Stomach (tissue), 9 donors: ENCODE results near the gene RPS6KB2. TPM values are rescaled to one million over a fixed set of nuclear protein-coding genes. Genes with fewer than 3 reads are reported as not detected.

Experiments
- DNase-seq, 2 donors: peaks; one replicate each; pipeline versions ENCODE4 v3.0.0 to v3.0.0-alpha.2; 2013 to 2019
- H3K27ac ChIP-seq, 5 donors: fragments of 200-600 bp in 4 of 5; sonication (generic) in 4 of 5; one replicate each; pipeline ENCODE4 v1.5.1; 2013 to 2019; ENCODE audit warnings: mild to moderate bottlenecking in 1 of 5, moderate library complexity in 1 of 5
- H3K27me3 ChIP-seq, 3 donors: fragments of 200-600 bp; sonication (generic); one replicate each; pipeline ENCODE4 v1.5.1; 2017 to 2019; ENCODE audit warnings: mixed run types in 1 of 3
- H3K36me3 ChIP-seq, 4 donors: fragments of 200-600 bp; sonication (generic); 1 replicate in 3 of 4; 2 replicates in 1 of 4; pipeline ENCODE4 v1.5.1; 2016 to 2019
- H3K4me1 ChIP-seq, 4 donors: fragments of 200-600 bp; sonication (generic); one replicate each; pipeline ENCODE4 v1.5.1; 2016 to 2019
- H3K4me3 ChIP-seq, 4 donors: fragments of 200-600 bp; sonication (generic) in 3 of 4; one replicate each; pipeline ENCODE4 v1.5.1; 2016 to 2019; ENCODE audit warnings: mild to moderate bottlenecking in 1 of 4
- H3K9me3 ChIP-seq, 4 donors: fragments of 200-600 bp; sonication (generic); one replicate each; pipeline ENCODE4 v1.5.1; 2016 to 2019
- CTCF ChIP-seq, 7 experiments: fragments of 450-650 bp in 4 of 7; fragments of 200-600 bp in 3 of 7; sonication (generic) in 3 of 7; IDR thresholded peaks; one replicate each; pipeline ENCODE4 v1.5.1; 2016 to 2019; ENCODE audit warnings: antibody characterized with exemption in 7 of 7, control low read depth in 2 of 7, mild to moderate bottlenecking in 1 of 7
- EP300 ChIP-seq: sonication (generic); formaldehyde crosslinking; IDR thresholded peaks from one replicate; pipeline ENCODE4 v1.6.1; 2017; ENCODE audit warnings: antibody characterized with exemption
- POLR2A ChIP-seq, 4 donors: fragments of 450-650 bp; IDR thresholded peaks; one replicate each; pipeline ENCODE4 v1.6.1; 2016; ENCODE audit warnings: antibody characterized with exemption in 4 of 4, control low read depth in 2 of 4, mild to moderate bottlenecking in 1 of 4, moderate library complexity in 1 of 4
- POLR2AphosphoS5 ChIP-seq, 3 donors: sonication (generic); formaldehyde crosslinking; IDR thresholded peaks; one replicate each; pipeline ENCODE4 v1.6.1; 2016; ENCODE audit warnings: antibody characterized with exemption in 3 of 3
- WGBS, 5 donors: extraction: QIAGEN DNeasy Blood & Tissue Kit in 3 of 5; methylation state at CpG; one replicate each; pipeline versions ENCODE4 v1.1.5 to v1.1.7; 2013 to 2018; 5-methylcytosine and 5-hydroxymethylcytosine counted together
- intact Hi-C: fragments of 100-400 bp; cut with DNase I; formaldehyde crosslinking; loops from one replicate; pipeline ENCODE4 v1.15.1; 2023; ENCODE audit warnings: low total_unique reads
- polyA plus RNA-seq, 3 donors: library from polyadenylated mRNA; stranded (reverse); fragments of 200-250 nt; gene quantifications; one replicate each; pipeline ENCODE4 v1.2.3, GENCODE V29; 2013
- total RNA-seq, 5 donors: library from RNA; depleted of rRNA; stranded (reverse); fragments of >200 nt; gene quantifications; one replicate each; pipeline versions ENCODE4 v1.1.0 to v1.2.3, GENCODE V29; 2014 to 2016
- donor health status: healthy with polysubstance abuse.
- donor health status: Bipolar disorder and iron deficiency.
- donor health status: healthy.

RPS6KB2 gene
- total and polyA plus RNA-seq, 8 donors, result 29.7 to 434 (median 71.5) TPM

- H3K4me1 ChIP-seq, result peaks cover 12 to 60% (median 42%) of the 10 kb centered on the region in 4 donors
- intact Hi-C loops, result loop anchor here (10.0 kb wide), 1 partner anchor 71 kb away; the partner anchor contains the start of genes CDK2AP2 and PITPNM1
- no peaks in the 10 kb centered on the region for H3K27me3 ChIP-seq
- peaks cover 49 to 92% (median 86%) of the 10 kb centered on the region in 4 donors for H3K36me3 ChIP-seq
- 77 to 83% (median 78%) methylated on average over 17 to 22 of the region's 22 CpGs for whole genome bisulfite sequencing, 5 donors
- no peak for DNase-seq
- peak overlapping the region in 1 of 5 donors; percentile 96 for H3K27ac ChIP-seq
- no peaks in the 10 kb centered on the region for H3K9me3 ChIP-seq
- no peak for TF ChIP-seq EP300
- no peak for TF ChIP-seq POLR2AphosphoS5 (IDR thresholded peaks at IDR 0.05)
- TF ChIP-seq POLR2A (IDR thresholded peaks at IDR 0.05), result no peak
- TF ChIP-seq CTCF (IDR thresholded peaks at IDR 0.05), result no peak
- H3K4me3 ChIP-seq, result no peak overlapping the region
These were observed 5.5 kb downstream of the RPS6KB2 start for GRCh38 chr11:67433536-67434394.

- DNase-seq, result no peak
- WGBS, 5 donors, result 71 to 84% (median 74%) methylated on average over 10 to 23 of the region's 23 CpGs
- peak overlapping the region in 1 of 5 donors; percentile 96 for H3K27ac ChIP-seq
- peak overlapping the region in 1 of 4 donors; percentile 45 for H3K4me3 ChIP-seq
- H3K27me3 ChIP-seq, result no peaks in the 10 kb centered on the region
- H3K4me1 ChIP-seq, result peaks cover 6 to 60% (median 41%) of the 10 kb centered on the region in 4 donors
- H3K9me3 ChIP-seq, result no peaks in the 10 kb centered on the region
- intact Hi-C loops, result loop anchor here (10.0 kb wide), 1 partner anchor 70 kb away; the partner anchor contains the start of genes CDK2AP2 and PITPNM1
- TF ChIP-seq EP300 (no peak), POLR2AphosphoS5 (IDR thresholded peaks at IDR 0.05) (peak in 1 of 3 donors; percentile 4), CTCF (IDR thresholded peaks at IDR 0.05) (no peak), POLR2A (IDR thresholded peaks at IDR 0.05) (no peak)
- H3K36me3 ChIP-seq, result peaks cover 49 to 99% (median 93%) of the 10 kb centered on the region in 4 donors
These were observed 6.1 kb downstream of the RPS6KB2 start for GRCh38 chr11:67434395-67434881.

GRCh38 chr11:67435031-67435726 is 6.9 kb downstream of the RPS6KB2 start:
- intact Hi-C loops, result loop anchor here (10.0 kb wide), 1 partner anchor 70 kb away; the partner anchor contains the start of genes CDK2AP2 and PITPNM1
- Histone ChIP-seq H3K9me3 (no peaks in the 10 kb centered on the region), H3K27ac (peak overlapping the region in 1 of 5 donors; percentile 96), H3K4me3 (peak overlapping the region in 2 of 4 donors; percentile 33 to 45), H3K27me3 (no peaks in the 10 kb centered on the region), H3K4me1 (peaks cover 7 to 60% (median 41%) of the 10 kb centered on the region in 4 donors), H3K36me3 (peaks cover 49 to 99% (median 97%) of the 10 kb centered on the region in 4 donors)
- no peak for DNase-seq
- WGBS, 5 donors, result 70 to 81% (median 76%) methylated on average over 23 to 26 of the region's 26 CpGs
- TF ChIP-seq CTCF (IDR thresholded peaks at IDR 0.05) (no peak), POLR2A (IDR thresholded peaks at IDR 0.05) (no peak), EP300 (no peak), POLR2AphosphoS5 (IDR thresholded peaks at IDR 0.05) (no peak)
